Measurements from ENCODE around the gene TMEM184B. TPM values are rescaled to one million over a fixed set of nuclear protein-coding genes. Genes with fewer than 3 reads are reported as not detected.

TMEM184B gene
- total RNA-seq, 3 donors from 2014 or later (not counting 1 experiment from before 2014, with no cell fraction given), result 58.1 to 72.5 (median 68.6) TPM

DNA sequence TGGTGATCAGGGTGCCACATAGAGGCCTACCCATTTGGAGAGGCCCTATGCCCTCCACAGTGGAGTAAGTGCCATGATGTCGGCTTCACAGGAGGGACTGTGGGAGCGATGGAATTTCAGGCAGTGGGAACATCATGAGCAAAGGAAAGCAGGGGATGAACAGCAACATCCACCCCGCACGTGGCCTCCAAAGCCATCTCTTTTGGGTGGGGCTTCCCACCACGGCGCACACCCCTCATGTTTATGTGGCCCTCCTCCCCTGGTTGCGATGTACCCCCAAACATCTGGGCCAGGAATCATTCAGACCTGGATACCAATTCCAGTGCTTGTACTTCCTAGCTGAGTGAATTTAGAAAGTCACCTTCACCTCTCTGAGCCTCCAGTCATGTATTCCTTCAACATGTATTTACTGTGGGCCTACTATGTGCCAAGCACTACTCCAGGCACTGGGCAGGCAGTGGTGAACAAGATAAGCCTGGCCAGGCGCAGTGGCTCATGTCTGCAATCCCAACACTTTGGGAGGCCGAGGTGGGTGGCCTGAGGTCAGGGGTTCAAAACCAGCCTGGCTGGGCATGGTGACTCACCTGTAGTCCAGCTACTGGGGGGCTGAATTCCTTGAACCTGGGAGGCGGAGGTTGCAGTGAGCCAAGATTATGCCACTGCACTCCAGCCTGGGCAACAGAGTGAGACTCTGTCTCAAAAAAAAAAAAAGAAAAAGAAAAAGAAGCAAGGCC, 72.8 kb downstream of the TMEM184B start:
- H3K4me1 ChIP-seq (ENCODE audit: control insufficient read depth, insufficient read depth, low read length), result peaks cover 48% of the 10 kb centered on the region
- H3K9me3 Mint-ChIP-seq, result no peaks in the 10 kb centered on the region
- H3K36me3 ChIP-seq (ENCODE audit: control insufficient read depth, insufficient read depth, low read length), result no peaks in the 10 kb centered on the region
- intact Hi-C loops (cut with micrococcal nuclease), result loop anchor here (10.0 kb wide), 1 partner anchor 115 kb away; the partner anchor contains the start of gene CSNK1E
- no peak overlapping the region for H3K4me3 ChIP-seq (ENCODE audit: low read length)
- no peaks in the 10 kb centered on the region for H3K27me3 Mint-ChIP-seq (ENCODE audit: low read depth in 2 of 2)
- H3K27me3 ChIP-seq (ENCODE audit: control insufficient read depth, insufficient read depth, low read length), result no peaks in the 10 kb centered on the region
- H3K27ac ChIP-seq (ENCODE audit: low read length), result peak overlapping the region; percentile 99
- H3K4me3 Mint-ChIP-seq, result peak overlapping the region; percentile 42
- H3K9me3 ChIP-seq (ENCODE audit: control insufficient read depth, insufficient read depth, low read length), result no peaks in the 10 kb centered on the region
- DNase-seq, result no peak
- ATAC-seq, result no peak
- peak overlapping the region; percentile 90 to 96 for H3K27ac Mint-ChIP-seq
- 84% methylated on average over 10 of the region's 10 CpGs for WGBS (ENCODE audit: insufficient coverage)
- TF ChIP-seq, protein P1, sequence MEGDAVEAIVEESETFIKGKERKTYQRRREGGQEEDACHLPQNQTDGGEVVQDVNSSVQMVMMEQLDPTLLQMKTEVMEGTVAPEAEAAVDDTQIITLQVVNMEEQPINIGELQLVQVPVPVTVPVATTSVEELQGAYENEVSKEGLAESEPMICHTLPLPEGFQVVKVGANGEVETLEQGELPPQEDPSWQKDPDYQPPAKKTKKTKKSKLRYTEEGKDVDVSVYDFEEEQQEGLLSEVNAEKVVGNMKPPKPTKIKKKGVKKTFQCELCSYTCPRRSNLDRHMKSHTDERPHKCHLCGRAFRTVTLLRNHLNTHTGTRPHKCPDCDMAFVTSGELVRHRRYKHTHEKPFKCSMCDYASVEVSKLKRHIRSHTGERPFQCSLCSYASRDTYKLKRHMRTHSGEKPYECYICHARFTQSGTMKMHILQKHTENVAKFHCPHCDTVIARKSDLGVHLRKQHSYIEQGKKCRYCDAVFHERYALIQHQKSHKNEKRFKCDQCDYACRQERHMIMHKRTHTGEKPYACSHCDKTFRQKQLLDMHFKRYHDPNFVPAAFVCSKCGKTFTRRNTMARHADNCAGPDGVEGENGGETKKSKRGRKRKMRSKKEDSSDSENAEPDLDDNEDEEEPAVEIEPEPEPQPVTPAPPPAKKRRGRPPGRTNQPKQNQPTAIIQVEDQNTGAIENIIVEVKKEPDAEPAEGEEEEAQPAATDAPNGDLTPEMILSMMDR (IDR thresholded peaks at IDR 0.05), result no peak
- no peaks in the 10 kb centered on the region for H3K36me3 Mint-ChIP-seq
- H3K4me1 Mint-ChIP-seq, result peaks cover 33 to 53% of the 10 kb centered on the region in 2 donors

DNA sequence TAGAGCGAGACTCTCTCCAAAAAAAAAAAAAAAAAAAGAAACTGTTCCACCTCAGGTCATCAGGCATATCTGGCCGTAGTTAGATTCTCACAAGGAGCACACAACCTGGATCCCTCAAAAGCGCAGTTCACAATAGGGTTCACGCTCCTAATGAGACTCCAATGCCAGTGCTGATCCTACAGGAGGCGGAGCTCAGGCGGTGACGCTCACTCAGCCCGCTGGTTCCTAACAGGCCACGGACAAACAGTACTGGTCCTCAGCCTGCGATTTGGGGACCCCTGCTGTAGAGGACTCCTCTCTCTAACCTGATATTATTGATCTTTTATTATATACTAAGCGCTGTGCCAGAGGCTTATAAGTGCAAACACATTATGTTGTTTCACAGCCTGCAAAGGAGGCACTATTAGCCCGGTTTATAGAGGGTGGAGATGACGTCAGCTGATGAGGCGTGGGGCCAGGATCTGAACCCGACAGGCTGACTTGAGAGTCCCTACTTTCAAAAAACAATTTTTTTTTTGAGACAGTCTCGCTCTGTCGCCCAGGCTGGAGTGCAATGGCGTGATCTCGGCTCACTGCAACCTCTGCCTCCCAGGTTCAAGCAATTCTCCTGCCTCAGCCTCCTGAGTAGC, 75.9 kb downstream of the TMEM184B start:
- no peak overlapping the region for H3K27ac Mint-ChIP-seq
- no peak overlapping the region for H3K4me3 Mint-ChIP-seq
- H3K4me1 Mint-ChIP-seq, result peaks cover 24 to 41% of the 10 kb centered on the region in 2 donors
- peaks cover 0 to 5% of the 10 kb centered on the region in 2 donors for H3K27me3 Mint-ChIP-seq (ENCODE audit: low read depth in 2 of 2)
- 94% methylated on average over 19 of the region's 19 CpGs for WGBS (ENCODE audit: insufficient coverage)
- H3K27ac ChIP-seq (ENCODE audit: low read length), result no peak overlapping the region
- no peaks in the 10 kb centered on the region for H3K9me3 Mint-ChIP-seq
- ATAC-seq (no peak), DNase-seq (no peak)
- intact Hi-C loops (cut with micrococcal nuclease), result no loop called here
- peaks cover 30% of the 10 kb centered on the region for H3K4me1 ChIP-seq (ENCODE audit: control insufficient read depth, insufficient read depth, low read length)
- H3K9me3 ChIP-seq (ENCODE audit: control insufficient read depth, insufficient read depth, low read length), result no peaks in the 10 kb centered on the region
- TF ChIP-seq, protein P1 (IDR thresholded peaks at IDR 0.05), result no peak
- no peaks in the 10 kb centered on the region for H3K36me3 ChIP-seq (ENCODE audit: control insufficient read depth, insufficient read depth, low read length)
- no peaks in the 10 kb centered on the region for H3K36me3 Mint-ChIP-seq
- no peaks in the 10 kb centered on the region for H3K27me3 ChIP-seq (ENCODE audit: control insufficient read depth, insufficient read depth, low read length)
- no peak overlapping the region for H3K4me3 ChIP-seq (ENCODE audit: low read length)

DNA sequence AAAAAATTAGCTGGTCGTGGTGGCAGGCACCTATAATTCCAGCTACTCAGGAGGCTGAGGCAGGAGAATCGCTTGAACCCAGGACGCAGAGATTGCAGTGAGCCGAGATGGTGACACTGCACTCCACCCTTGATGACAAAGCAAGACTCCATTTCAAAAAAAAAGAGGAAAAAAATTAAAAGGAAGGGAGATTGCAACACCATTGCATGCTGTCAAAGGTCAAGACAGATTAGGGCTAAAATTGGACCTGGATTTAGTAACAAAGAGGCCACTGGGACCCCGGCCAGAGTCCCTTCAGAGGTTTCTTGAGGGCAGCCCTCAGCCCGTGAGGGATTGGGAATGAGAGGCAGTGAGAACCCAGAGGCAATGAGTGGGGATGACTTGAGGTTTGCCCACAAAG, 79.2 kb downstream of the TMEM184B start:
- WGBS (ENCODE audit: insufficient coverage), result 55% methylated on average over 6 of the region's 6 CpGs
- H3K27me3 Mint-ChIP-seq (ENCODE audit: low read depth in 2 of 2), result peaks cover 0 to 7% of the 10 kb centered on the region in 2 donors
- ATAC-seq, result no peak

More for the DNA sequence above, 79.2 kb downstream of the TMEM184B start:
- no peak overlapping the region for H3K4me3 Mint-ChIP-seq
- Histone ChIP-seq H3K27me3 (ENCODE audit: control insufficient read depth, insufficient read depth, low read length) (no peaks in the 10 kb centered on the region), H3K9me3 (ENCODE audit: control insufficient read depth, insufficient read depth, low read length) (no peaks in the 10 kb centered on the region), H3K27ac (ENCODE audit: low read length) (no peak overlapping the region), H3K4me3 (ENCODE audit: low read length) (no peak overlapping the region), H3K4me1 (ENCODE audit: control insufficient read depth, insufficient read depth, low read length) (peaks cover 7% of the 10 kb centered on the region), H3K36me3 (ENCODE audit: control insufficient read depth, insufficient read depth, low read length) (no peaks in the 10 kb centered on the region)
- no peaks in the 10 kb centered on the region for H3K36me3 Mint-ChIP-seq
- H3K27ac Mint-ChIP-seq, result peak overlapping the region in 1 of 2 donors; percentile 65
- intact Hi-C loops (cut with micrococcal nuclease), result no loop called here
- TF ChIP-seq, protein P1 (IDR thresholded peaks at IDR 0.05), result no peak
- peaks cover 8 to 19% of the 10 kb centered on the region in 2 donors for H3K4me1 Mint-ChIP-seq
- H3K9me3 Mint-ChIP-seq, result no peaks in the 10 kb centered on the region
- no peak for DNase-seq
